GM23248 (cell line): ENCODE data around the gene VPREB3.

Source experiments
- EZH2 ChIP-seq: fragments of 200-600 bp; sonication (generic); IDR thresholded peaks from 2 replicates; pipeline ENCODE4 v1.6.1; 2018; ENCODE audit warnings: antibody characterized with exemption, mild to moderate bottlenecking; ENCODE audit not compliant: insufficient read depth, poor library complexity, severe bottlenecking
- EZH2phosphoT487 ChIP-seq: fragments of 200-600 bp; sonication (generic); IDR thresholded peaks from 2 replicates; pipeline ENCODE4 v1.6.1; 2018; ENCODE audit warnings: antibody characterized with exemption, moderate library complexity, mild to moderate bottlenecking, low read depth; ENCODE audit not compliant: insufficient read depth

DNA sequence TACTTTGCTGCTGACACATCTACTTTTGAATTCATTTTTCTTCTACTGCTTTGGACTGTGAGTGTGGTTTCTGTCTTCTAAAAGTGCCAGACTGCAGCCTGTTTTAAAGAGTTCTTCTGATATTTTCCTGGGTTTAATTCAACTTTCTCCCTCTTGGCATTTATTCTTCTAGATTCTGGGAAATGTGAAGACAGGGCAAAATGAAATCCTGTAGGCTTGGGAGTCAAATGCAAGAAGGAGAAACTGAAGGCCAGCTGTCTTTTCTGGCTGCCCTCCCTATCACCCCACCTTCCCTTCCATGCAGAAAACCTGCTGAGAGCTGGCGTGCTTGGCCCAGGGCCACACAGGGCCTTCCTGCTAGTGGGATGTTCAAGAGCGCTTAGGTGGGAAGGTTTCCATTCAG is 10.9 kb downstream of the VPREB3 start:
- TF ChIP-seq EZH2phosphoT487, result no peak
- no peak for TF ChIP-seq EZH2
